ENCODE data around the gene SCG5.
A peak's percentile ranks its signal among the peaks of the same experiment; 100 is the strongest.

Gene SCG5

GRCh38 chr15:32688151-32688639 lies 46.7 kb downstream of the SCG5 start:
- no peak overlapping the region for H3K27ac ChIP-seq
- no peak for TF ChIP-seq CTCF (conservative IDR thresholded peaks at IDR 0.05)

- no peak overlapping the region for H3K27ac ChIP-seq
- no peak for TF ChIP-seq CTCF (conservative IDR thresholded peaks at IDR 0.05)
Measured at GRCh38 chr15:32690941-32691688, 49.6 kb downstream of the SCG5 start.

- no peak overlapping the region for H3K27ac ChIP-seq
- no peak for TF ChIP-seq CTCF (conservative IDR thresholded peaks at IDR 0.05)
Measured at GRCh38 chr15:32691689-32692038, 50.2 kb downstream of the SCG5 start.

GRCh38 chr15:32692286-32692685 lies 50.8 kb downstream of the SCG5 start:
- TF ChIP-seq CTCF (conservative IDR thresholded peaks at IDR 0.05), result no peak
- H3K27ac ChIP-seq, result no peak overlapping the region

- no peak overlapping the region for H3K27ac ChIP-seq
- no peak for TF ChIP-seq CTCF (conservative IDR thresholded peaks at IDR 0.05)
Measured at GRCh38 chr15:32694222-32694983, 52.9 kb downstream of the SCG5 start.

GRCh38 chr15:32698773-32699390 lies 57.4 kb downstream of the SCG5 start:
- H3K27ac ChIP-seq, result no peak overlapping the region
- TF ChIP-seq CTCF (conservative IDR thresholded peaks at IDR 0.05), result no peak

GRCh38 chr15:32700501-32701150 lies 59.1 kb downstream of the SCG5 start:
- H3K27ac ChIP-seq, result peak overlapping the region; percentile 58
- TF ChIP-seq CTCF (conservative IDR thresholded peaks at IDR 0.05), result no peak

All from VCaP (cell line).